SU-DHL-6 (cell line): Measurements from ENCODE around the gene CREB5.

Experiments used
- EZH2phosphoT487 ChIP-seq: fragments of 200-600 bp; sonication (generic), shearing (Covaris generic); conservative IDR thresholded peaks from 2 replicates; pipeline ENCODE4 v1.6.1; 2018; ENCODE audit warnings: mild to moderate bottlenecking, antibody characterized with exemption, low read length, moderate library complexity, mixed read lengths
- TF ChIP-seq, protein P1 (sequence below): fragments of 200-600 bp; sonication (generic); IDR thresholded peaks from one replicate; pipeline ENCODE4 v1.5.1; 2017; ENCODE audit warnings: antibody characterized with exemption, mild to moderate bottlenecking, low read length, moderate library complexity; ENCODE audit not compliant: insufficient read depth, poor library complexity, severe bottlenecking

DNA sequence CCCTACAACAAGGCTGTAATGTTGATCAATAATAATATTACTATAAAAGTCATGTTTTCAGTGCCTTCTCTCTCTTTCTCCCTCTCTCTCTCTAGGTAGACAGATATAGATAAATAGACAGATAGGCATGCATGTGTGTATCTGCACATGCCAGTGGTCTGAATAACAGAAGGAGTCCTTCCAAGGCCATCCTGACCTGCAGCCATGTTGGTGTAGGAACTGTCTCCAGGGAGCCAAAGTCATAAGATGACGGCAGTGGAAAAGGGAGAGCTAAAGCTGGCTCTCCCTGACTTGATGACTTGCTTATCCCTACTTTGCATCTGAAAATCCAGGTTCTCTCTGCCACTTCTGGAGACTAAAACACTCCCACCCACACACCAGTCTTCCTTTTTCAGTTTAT, 432.8 kb downstream of the CREB5 start:
- TF ChIP-seq, protein P1, sequence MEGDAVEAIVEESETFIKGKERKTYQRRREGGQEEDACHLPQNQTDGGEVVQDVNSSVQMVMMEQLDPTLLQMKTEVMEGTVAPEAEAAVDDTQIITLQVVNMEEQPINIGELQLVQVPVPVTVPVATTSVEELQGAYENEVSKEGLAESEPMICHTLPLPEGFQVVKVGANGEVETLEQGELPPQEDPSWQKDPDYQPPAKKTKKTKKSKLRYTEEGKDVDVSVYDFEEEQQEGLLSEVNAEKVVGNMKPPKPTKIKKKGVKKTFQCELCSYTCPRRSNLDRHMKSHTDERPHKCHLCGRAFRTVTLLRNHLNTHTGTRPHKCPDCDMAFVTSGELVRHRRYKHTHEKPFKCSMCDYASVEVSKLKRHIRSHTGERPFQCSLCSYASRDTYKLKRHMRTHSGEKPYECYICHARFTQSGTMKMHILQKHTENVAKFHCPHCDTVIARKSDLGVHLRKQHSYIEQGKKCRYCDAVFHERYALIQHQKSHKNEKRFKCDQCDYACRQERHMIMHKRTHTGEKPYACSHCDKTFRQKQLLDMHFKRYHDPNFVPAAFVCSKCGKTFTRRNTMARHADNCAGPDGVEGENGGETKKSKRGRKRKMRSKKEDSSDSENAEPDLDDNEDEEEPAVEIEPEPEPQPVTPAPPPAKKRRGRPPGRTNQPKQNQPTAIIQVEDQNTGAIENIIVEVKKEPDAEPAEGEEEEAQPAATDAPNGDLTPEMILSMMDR, result no peak
- TF ChIP-seq EZH2phosphoT487, result no peak
